COR-L47 (cell line): ENCODE measurements around the gene ITPR1.

Experiments used
- DNase-seq: peaks from one replicate; lab custom pipeline; 2025; lab: John Stamatoyannopoulos, UW

Gene ITPR1

DNA sequence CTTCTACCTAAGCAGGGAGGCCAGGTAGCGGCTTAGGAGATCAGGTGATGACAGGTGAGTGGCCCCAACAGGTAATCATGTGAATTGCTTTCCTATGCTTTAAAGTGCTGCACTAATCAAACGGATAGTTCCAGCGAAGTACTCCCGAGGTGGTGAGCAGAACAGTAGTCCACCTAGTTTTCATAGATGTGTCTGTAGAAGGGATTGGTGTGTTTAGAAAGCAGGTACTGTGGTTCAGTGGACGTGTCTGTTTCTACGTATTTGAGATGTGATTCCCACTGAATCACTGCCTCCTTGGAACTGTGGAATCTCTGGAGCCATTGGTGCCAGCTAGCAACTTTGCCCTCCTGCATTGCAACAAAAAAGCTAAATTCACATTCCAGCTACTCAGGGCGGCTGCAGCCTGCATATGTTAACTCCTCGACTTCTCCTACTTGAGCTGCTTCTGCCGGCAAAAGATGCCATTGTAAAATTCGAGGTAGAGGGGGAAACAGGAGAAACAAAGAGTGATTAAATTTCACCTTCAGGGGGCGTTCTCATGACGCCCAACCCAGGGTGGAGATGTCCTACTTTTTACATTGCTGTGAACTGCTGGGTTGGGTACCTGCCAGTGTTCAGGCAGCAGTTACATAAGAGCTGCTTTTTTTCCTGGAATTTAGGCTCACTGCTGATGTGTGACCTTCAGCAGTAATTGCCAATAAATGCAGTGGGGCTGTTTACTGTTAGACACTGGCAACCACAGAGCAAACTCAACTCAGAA, 227.3 kb downstream of the ITPR1 start:
- DNase-seq: no peak

GRCh38 chr3:4721511-4721911, 228.4 kb downstream of the ITPR1 start:
- no peak for DNase-seq

GRCh38 chr3:4722103-4722502, 229.0 kb downstream of the ITPR1 start:
- DNase-seq: no peak

DNA sequence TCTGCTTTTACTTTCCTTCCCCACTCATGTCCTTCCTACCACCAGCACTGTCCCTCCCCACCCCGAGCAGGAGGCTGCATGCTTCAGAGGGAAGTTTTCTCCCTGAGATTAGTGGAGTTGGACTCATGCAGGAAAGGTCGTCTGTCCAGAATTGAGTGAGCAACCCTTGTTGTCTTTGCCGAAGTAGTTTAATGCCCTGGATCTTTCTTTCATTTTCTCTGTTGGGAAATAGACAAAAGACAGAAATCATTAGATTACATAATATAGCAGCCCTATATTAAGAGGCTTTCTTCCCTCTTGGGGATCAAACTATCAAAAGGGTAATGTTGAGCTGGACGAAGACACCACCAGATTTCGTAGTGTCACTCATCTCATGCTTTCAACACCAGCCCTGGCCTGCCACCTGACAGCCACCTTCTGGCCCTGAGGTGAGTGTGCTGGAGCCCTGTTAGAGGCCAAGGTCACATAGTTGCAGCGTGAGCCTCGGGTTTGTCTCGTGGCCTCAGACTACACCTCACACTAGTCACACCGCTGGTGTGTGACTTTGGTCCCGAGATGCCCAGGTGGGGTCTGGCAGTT, 231.0 kb downstream of the ITPR1 start:
- no peak for DNase-seq

DNA sequence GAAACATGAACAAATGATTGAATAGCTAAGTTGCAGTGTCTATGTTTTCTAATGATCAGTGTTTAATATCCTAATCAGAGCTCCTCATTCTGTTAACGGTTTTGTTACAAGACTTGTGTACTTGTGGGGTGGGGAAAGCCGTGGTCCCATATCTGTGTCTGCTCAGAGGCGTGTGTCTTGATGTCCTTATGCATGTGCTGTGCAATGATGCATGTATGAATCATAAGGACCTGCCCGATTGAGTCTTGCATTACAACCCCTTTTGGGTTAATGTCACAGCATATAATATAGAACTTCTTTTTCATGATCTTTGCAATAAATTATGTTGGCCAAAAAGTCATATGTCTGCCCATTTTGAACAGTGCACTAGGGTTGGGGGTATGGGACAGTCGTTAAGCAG, 233.4 kb downstream of the ITPR1 start:
- no peak for DNase-seq

DNA sequence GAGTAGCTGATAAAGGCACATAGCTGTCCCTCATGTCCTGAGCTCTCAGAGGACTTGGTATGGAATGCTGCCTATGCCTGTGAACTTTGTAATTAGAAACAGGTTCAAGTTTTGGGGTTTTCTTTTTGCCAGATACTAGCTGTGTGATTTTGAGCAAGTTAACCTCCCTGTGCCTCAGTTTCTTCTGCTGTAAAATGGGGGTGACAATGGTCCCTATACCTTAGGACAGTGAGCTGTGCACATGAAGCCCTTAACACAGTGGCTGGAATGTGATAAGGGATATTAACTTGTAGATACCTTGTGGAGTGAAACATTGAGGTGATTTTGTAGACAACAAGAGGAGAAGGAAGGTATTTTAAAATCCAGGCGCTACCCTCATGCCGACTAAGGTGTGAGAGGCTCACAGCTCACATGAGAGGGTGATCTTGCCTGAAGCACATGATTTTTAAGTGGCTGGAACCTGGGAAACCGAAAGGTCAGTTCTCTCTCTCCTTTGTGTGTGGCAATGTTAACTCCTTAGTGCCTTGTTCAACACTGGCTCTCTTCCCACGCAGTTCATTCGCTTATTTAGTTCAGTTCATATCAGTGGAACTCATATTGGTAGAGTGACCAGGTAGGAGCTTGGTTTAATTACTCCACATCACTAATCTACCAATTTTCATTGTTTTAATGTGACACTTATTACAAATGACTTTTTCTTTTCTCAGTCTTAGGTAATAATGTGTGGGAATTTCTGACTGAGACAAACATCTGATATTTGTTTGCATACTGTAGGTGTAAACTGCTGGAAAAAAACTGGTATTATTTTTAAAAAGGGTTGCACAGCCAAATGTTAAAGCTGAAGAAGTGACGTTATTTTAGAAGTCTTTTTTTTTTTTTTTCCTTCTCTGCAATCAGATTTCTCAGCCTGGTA, 236.2 kb downstream of the ITPR1 start:
- no peak for DNase-seq

DNA sequence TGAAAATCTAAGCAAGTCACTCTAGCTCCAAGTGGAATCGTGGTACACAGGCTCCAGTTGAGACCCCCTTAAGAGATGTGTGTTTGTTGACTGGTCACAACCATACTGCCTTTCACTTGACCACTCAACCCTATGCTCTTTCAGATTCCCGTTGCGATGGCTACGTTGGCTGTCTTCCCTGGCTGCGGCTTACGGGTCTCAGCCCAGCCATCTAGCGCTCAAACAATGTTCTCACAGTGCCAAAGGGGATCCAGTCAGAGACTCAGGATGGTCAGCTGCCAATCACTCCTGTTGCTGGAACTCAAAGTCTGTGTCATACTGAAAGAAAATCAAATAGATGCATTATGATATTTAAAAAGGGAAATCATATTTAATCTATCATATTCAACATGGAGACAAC, 237.6 kb downstream of the ITPR1 start:
- DNase-seq: no peak

GRCh38 chr3:4731543-4732111, 238.5 kb downstream of the ITPR1 start:
- DNase-seq: no peak

- DNase-seq: no peak
Measured at GRCh38 chr3:4732925-4733324, 239.8 kb downstream of the ITPR1 start.

DNA sequence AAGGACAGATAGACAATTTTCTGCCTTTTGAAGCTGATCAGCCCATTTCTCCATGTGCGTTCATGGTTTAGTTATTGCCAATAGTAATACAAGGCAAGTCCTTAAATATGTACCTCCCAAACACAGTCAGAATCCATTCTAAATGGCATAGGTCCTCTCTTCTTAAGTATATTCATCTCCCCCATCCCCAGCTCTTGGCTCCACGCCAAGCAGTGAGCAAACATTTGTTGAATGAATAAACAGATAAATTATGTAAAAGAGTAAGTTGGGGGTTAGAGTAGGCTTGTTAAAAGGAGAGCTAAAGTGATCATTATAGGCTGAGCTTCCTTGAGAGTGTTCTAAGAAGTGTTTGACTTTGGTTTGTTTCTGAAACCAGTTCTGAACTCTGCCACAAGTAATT, 241.3 kb downstream of the ITPR1 start:
- no peak for DNase-seq

GRCh38 chr3:4735243-4735642, 242.1 kb downstream of the ITPR1 start:
- DNase-seq: no peak

DNA sequence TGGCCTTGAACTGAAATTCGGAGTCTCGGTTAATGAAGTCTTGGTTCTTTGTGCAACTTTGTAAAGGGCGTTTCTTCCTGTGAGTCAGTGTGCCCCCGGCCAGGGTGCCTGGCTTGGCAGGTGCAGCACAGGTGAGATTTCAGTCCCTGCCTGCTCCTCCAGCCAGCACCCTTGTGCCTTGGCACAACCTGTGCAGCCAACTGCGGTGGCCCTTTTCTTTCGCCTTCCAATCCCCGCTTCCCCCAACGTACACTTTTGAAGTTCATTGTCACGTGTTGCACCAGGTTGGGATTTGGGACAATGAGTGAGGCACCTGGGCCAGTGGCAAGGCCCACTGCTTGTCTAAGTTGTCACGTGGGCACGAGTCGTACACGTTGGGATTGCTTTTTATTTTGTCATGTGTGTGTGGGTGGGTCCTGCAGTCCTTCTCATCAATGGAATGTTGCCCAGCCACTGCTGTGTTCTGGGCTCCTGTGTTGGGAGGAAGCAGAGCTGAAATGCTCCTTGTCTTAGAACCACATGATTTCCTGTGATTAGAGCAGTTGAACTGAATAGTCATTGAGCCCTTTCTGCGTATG, 243.2 kb downstream of the ITPR1 start:
- DNase-seq: no peak

- no peak for DNase-seq
Measured at GRCh38 chr3:4738737-4739274, 245.7 kb downstream of the ITPR1 start.

- DNase-seq: no peak
Measured at GRCh38 chr3:4739289-4740236, 246.4 kb downstream of the ITPR1 start.

DNA sequence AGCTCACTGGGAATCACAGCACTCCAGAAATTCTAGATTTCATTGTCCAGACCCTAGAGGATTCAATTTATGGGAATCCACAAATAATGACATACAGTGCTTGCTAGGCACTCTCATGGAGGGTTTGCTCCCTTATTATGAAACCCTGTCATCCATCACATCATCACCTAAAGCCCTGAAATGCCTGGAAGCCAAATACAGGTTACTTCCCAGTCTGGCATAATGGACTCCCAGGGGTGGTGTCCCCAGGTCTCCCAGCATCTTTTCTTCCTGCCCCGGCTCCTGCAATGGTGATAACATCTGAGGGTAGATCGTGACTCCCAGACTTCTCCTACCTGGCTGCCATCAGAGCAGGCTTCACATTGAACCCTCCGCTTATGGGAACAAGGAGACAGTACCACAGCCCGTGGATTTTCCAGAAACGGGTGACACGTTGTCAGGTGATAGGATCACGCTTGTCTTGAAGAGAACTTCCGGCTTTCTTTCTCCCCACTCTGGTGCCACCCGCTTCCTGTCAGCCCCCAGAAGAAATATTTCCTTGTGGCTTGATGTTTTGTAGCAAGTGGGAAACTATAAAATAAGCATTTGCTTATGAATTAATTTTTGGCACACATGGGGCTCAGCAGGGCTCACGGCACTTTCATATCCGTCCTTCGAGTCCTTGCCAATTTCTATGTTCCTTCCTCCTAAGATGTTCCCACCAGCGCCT, 247.4 kb downstream of the ITPR1 start:
- no peak for DNase-seq

DNA sequence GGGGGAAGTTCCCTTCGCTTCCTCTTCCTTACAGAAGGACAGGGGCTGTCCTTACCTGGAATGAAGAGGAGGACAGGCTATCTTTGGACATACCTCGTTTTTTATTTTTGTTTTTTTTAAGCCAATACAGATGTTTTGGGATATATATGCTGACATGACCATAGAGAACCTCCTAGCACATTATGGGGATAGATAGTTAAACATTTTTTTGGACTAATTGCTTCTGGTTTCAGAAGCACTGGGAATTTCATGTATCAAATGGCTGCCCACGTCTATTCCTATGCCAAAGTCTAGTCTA, 247.9 kb downstream of the ITPR1 start:
- DNase-seq: no peak

DNA sequence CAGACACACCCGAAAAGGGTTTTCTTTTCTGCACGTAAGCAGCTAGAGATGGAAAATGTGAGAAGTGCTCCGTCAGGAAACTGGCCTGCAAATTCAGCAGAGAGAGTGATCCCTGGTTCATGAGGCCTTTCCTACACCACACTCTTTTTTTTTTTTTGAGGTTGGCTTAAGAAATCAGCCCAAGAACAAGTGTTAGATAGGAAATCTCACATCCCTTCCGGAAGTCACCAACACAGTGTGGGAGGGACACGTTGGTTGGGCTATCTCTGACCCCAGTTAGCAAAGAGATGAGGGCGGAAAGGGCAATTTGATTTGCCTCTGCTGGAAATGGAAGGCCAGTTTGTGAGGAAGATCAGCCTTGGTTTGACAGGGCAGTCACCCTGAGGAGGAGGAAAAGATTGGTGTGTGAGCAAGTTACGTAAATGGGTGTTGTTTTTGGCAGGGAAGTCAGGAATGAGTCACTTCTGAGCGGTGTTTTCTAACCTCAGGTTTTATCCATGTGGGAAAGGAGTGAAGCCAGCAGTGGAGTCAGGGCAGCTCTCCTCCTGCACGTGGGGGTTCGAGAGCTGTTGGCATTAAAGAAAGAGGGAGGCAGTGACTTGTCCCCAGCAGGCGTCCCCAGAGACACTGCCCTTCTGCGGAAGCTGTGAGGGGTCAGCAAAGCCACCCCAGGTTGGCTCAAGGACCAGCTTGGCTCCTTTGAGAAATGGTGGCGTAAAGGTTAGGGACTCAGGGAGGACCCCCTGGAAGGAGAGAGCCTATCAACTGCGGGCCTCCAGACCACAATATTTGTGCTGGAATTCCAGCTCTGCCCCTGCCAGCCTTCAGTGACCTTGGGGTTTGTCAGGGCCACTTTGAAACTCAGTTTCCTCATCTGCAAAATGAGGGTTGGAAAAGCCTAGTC, 248.5 kb downstream of the ITPR1 start:
- no peak for DNase-seq

GRCh38 chr3:4742359-4742758, 249.2 kb downstream of the ITPR1 start:
- no peak for DNase-seq

DNA sequence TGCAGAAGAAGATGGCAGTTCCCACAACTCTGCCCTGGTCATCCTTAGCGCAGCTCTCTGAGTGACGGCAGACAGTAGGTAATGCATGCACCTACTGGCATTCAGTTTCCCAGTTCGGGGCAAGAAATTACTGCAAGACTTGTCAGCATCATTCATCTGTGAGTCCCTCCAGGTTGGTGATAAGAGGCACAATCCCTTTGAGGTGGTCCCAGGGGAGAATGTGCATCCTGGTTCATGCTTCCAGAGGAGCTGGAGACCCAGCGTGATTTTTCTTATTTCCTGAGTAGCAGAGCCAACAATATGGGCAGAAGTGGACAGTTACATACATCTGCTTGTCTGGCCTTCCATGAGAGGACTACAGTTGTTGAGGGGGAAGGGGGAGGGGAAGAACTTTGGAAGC, 250.2 kb downstream of the ITPR1 start:
- DNase-seq: no peak
